ENCODE results near the gene NNMT.

DNA sequence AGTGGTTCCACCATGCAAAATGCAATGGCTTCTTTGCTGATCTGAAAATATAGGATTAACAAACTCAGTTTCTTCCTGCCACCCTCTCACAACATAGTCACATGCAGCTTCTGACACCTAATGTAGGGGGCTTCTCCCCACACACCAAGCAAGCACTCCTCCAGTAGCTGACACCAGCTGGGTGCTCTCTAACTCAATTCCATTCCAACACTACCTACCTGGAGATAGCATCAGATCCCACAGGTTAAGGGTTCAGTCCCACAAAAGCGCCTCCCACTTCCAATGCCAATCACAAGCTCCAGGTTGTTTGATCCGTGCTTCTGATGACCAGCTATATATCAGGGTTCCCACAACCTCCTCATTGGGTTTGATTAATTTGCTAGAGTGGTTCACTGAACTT is 31.8 kb upstream of the NNMT start:
- TF ChIP-seq, protein P1, sequence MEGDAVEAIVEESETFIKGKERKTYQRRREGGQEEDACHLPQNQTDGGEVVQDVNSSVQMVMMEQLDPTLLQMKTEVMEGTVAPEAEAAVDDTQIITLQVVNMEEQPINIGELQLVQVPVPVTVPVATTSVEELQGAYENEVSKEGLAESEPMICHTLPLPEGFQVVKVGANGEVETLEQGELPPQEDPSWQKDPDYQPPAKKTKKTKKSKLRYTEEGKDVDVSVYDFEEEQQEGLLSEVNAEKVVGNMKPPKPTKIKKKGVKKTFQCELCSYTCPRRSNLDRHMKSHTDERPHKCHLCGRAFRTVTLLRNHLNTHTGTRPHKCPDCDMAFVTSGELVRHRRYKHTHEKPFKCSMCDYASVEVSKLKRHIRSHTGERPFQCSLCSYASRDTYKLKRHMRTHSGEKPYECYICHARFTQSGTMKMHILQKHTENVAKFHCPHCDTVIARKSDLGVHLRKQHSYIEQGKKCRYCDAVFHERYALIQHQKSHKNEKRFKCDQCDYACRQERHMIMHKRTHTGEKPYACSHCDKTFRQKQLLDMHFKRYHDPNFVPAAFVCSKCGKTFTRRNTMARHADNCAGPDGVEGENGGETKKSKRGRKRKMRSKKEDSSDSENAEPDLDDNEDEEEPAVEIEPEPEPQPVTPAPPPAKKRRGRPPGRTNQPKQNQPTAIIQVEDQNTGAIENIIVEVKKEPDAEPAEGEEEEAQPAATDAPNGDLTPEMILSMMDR (IDR thresholded peaks at IDR 0.05 in 8 of 11, conservative IDR thresholded peaks at IDR 0.05 in 3 of 11) = no peak
- TF ChIP-seq POLR2A (IDR thresholded peaks at IDR 0.05) = no peak

Data from spleen (tissue), 7 donors.